Thyroid gland (tissue), 4 donors: Measurements from ENCODE around the gene CDK15. TPM values are rescaled to one million over a fixed set of nuclear protein-coding genes. Genes with fewer than 3 reads are reported as not detected.

Experiments used
- DNase-seq, 2 donors: peaks; one replicate each; pipeline ENCODE4 v3.0.0-alpha.2; 2019
- H3K27ac ChIP-seq, 3 donors: fragments of 200-600 bp; sonication (generic); 1 replicate in 2 of 3; 2 replicates in 1 of 3; pipeline ENCODE4 v1.5.1; 2016 to 2019; ENCODE audit warnings: mild to moderate bottlenecking in 1 of 3, moderate library complexity in 1 of 3
- H3K27me3 ChIP-seq: fragments of 200-600 bp; sonication (generic); one replicate; pipeline ENCODE4 v1.5.1; 2019
- H3K36me3 ChIP-seq, 2 donors: fragments of 200-600 bp; sonication (generic); one replicate each; pipeline ENCODE4 v1.5.1; 2016 to 2019
- H3K4me1 ChIP-seq, 2 donors: fragments of 200-600 bp; sonication (generic); one replicate each; pipeline ENCODE4 v1.5.1; 2017 to 2019
- H3K4me3 ChIP-seq, 3 donors: fragments of 200-600 bp; sonication (generic); replicated peaks in 1 of 3; 1 replicate in 2 of 3; 2 replicates in 1 of 3; pipeline ENCODE4 v1.5.1; 2016; ENCODE audit warnings: mild to moderate bottlenecking in 1 of 3
- H3K9me3 ChIP-seq: fragments of 200-600 bp; sonication (generic); one replicate; pipeline ENCODE4 v1.5.1; 2017
- POLR2A ChIP-seq, 2 donors: fragments of 450-650 bp; IDR thresholded peaks; one replicate each; pipeline ENCODE4 v1.6.1; 2017; ENCODE audit warnings: antibody characterized with exemption in 2 of 2, mild to moderate bottlenecking in 2 of 2, moderate library complexity in 1 of 2
- WGBS, 2 donors: methylation state at CpG; one replicate each; pipeline ENCODE4 v1.1.5; 2017; 5-methylcytosine and 5-hydroxymethylcytosine counted together
- intact Hi-C: fragments of 100-400 bp; cut with DNase I; formaldehyde crosslinking; loops from one replicate; pipeline ENCODE4 v1.15.1; 2023
- total RNA-seq, 4 donors: library from RNA; depleted of rRNA; stranded (reverse); fragments of >200 nt; gene quantifications; one replicate each; pipeline ENCODE4 v1.2.3, GENCODE V29; 2016
- TF ChIP-seq, protein P1 (sequence below), 6 experiments: fragments of 200-600 bp in 3 of 6; fragments of 450-650 bp in 3 of 6; sonication (generic) in 3 of 6; IDR thresholded peaks; one replicate each; pipeline ENCODE4 v1.5.1; 2016 to 2019; ENCODE audit warnings: antibody characterized with exemption in 6 of 6, mild to moderate bottlenecking in 2 of 6, inconsistent platforms in 1 of 6, moderate library complexity in 1 of 6

The CDK15 gene
- total RNA-seq, 4 donors from 2014 or later: 1.2 TPM; not detected in 3

- DNase-seq: no peak
- 71 to 88% methylated on average over 2 of the region's 2 CpGs for WGBS, 2 donors
- intact Hi-C loops: no loop called here
- H3K27ac ChIP-seq: no peak overlapping the region
- no peaks in the 10 kb centered on the region for H3K9me3 ChIP-seq
- no peak for TF ChIP-seq POLR2A (IDR thresholded peaks at IDR 0.05)
- TF ChIP-seq, protein P1, sequence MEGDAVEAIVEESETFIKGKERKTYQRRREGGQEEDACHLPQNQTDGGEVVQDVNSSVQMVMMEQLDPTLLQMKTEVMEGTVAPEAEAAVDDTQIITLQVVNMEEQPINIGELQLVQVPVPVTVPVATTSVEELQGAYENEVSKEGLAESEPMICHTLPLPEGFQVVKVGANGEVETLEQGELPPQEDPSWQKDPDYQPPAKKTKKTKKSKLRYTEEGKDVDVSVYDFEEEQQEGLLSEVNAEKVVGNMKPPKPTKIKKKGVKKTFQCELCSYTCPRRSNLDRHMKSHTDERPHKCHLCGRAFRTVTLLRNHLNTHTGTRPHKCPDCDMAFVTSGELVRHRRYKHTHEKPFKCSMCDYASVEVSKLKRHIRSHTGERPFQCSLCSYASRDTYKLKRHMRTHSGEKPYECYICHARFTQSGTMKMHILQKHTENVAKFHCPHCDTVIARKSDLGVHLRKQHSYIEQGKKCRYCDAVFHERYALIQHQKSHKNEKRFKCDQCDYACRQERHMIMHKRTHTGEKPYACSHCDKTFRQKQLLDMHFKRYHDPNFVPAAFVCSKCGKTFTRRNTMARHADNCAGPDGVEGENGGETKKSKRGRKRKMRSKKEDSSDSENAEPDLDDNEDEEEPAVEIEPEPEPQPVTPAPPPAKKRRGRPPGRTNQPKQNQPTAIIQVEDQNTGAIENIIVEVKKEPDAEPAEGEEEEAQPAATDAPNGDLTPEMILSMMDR (IDR thresholded peaks at IDR 0.05): no peak
- no peak overlapping the region for H3K4me3 ChIP-seq
- no peaks in the 10 kb centered on the region for H3K27me3 ChIP-seq
- no peaks in the 10 kb centered on the region for H3K4me1 ChIP-seq
- no peaks in the 10 kb centered on the region for H3K36me3 ChIP-seq
These were observed 16.9 kb upstream of the CDK15 start for GRCh38 chr2:201789395-201789794.

- 90 to 91% methylated on average over 3 of the region's 3 CpGs for WGBS, 2 donors
- no peak for TF ChIP-seq POLR2A (IDR thresholded peaks at IDR 0.05)
- TF ChIP-seq, protein P1 (IDR thresholded peaks at IDR 0.05): no peak
- Histone ChIP-seq H3K4me1 (no peaks in the 10 kb centered on the region), H3K27ac (no peak overlapping the region), H3K9me3 (no peaks in the 10 kb centered on the region), H3K36me3 (no peaks in the 10 kb centered on the region), H3K27me3 (no peaks in the 10 kb centered on the region), H3K4me3 (no peak overlapping the region)
- no peak for DNase-seq
- intact Hi-C loops: no loop called here
These were observed 16.0 kb upstream of the CDK15 start for GRCh38 chr2:201790291-201790690.

DNA sequence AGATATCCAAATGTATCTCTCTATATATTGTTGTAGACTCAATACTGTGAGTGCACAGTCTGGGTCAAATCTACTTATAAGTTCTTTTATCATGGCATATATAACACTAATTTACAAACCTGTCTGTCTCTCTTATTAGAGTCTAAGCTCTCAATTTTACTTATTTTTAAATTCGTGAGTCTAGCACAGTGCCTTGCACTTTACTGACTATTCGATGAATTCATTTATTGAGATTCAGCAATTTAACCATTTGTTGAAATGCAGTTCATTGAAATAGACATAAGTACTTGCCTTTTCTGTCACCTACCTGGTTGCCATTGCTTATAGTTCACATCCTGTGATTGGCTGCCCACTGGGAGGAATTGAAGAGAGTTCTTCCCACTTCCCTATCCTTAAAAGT lies 15.3 kb upstream of the CDK15 start:
- no peaks in the 10 kb centered on the region for H3K9me3 ChIP-seq
- intact Hi-C loops: no loop called here
- WGBS, 2 donors: 87 to 88% methylated on average over 2 of the region's 2 CpGs
- no peaks in the 10 kb centered on the region for H3K36me3 ChIP-seq
- H3K4me1 ChIP-seq: no peaks in the 10 kb centered on the region
- DNase-seq: no peak
- H3K27me3 ChIP-seq: no peaks in the 10 kb centered on the region
- H3K27ac ChIP-seq: no peak overlapping the region
- TF ChIP-seq, protein P1 (IDR thresholded peaks at IDR 0.05): no peak
- no peak for TF ChIP-seq POLR2A (IDR thresholded peaks at IDR 0.05)
- H3K4me3 ChIP-seq: no peak overlapping the region

- DNase-seq: no peak
- Histone ChIP-seq H3K9me3 (no peaks in the 10 kb centered on the region), H3K27ac (no peak overlapping the region), H3K36me3 (no peaks in the 10 kb centered on the region), H3K27me3 (no peaks in the 10 kb centered on the region), H3K4me3 (no peak overlapping the region), H3K4me1 (no peaks in the 10 kb centered on the region)
- intact Hi-C loops: no loop called here
- 93 to 96% methylated on average over 1 of the region's 1 CpG for WGBS, 2 donors
- TF ChIP-seq POLR2A (IDR thresholded peaks at IDR 0.05): no peak
- TF ChIP-seq, protein P1 (IDR thresholded peaks at IDR 0.05): no peak
These were observed 12.7 kb upstream of the CDK15 start for GRCh38 chr2:201793631-201794030.

GRCh38 chr2:201794294-201794693 lies 12.0 kb upstream of the CDK15 start:
- intact Hi-C loops: no loop called here
- Histone ChIP-seq H3K4me3 (no peak overlapping the region), H3K36me3 (no peaks in the 10 kb centered on the region), H3K9me3 (no peaks in the 10 kb centered on the region), H3K27ac (no peak overlapping the region), H3K4me1 (no peaks in the 10 kb centered on the region), H3K27me3 (no peaks in the 10 kb centered on the region)
- no peak for DNase-seq
- no peak for TF ChIP-seq POLR2A (IDR thresholded peaks at IDR 0.05)
- TF ChIP-seq, protein P1 (IDR thresholded peaks at IDR 0.05): no peak
- WGBS, 2 donors: 87 to 88% methylated on average over 6 of the region's 6 CpGs
